ENCODE measurements around the gene POLE.
A peak's percentile ranks its signal among the peaks of the same experiment; 100 is the strongest.

POLE gene

DNA sequence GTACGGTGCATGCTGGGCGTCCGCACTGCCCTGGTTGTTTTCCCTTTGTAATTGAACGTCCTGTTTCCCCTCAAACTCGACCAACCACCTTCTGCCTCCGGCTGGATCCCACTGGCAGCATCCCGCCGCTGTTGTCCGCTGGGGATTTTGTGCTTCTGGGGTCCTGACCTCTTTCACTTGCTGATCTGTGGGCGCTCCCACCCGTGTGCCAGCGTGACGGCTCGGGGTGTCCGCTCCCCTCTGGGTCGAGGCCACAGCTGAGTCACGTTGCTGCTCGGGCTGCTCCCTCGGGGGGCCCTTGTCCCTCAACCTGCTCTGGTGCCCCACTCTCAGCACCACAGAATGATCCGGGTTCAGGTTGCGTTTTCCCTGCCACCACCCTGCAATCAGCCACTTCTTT, 31.5 kb upstream of the POLE start:
- no peak for FAIRE-seq
- TF ChIP-seq PAX5 (IDR thresholded peaks at IDR 0.05; ENCODE audit: insufficient read depth, low read length, severe bottlenecking) (no peak), POLR2AphosphoS5 (IDR thresholded peaks at IDR 0.05; ENCODE audit: low read depth, low read length) (no peak), POLR2A (IDR thresholded peaks at IDR 0.05; ENCODE audit: low read depth, low read length) (no peak), POU2F2 (IDR thresholded peaks at IDR 0.05; ENCODE audit: low read depth, low read length) (no peak), SPI1 (IDR thresholded peaks at IDR 0.05; ENCODE audit: low read depth, low read length) (no peak), TAF1 (IDR thresholded peaks at IDR 0.05; ENCODE audit: low read depth, low read length) (no peak)

DNA sequence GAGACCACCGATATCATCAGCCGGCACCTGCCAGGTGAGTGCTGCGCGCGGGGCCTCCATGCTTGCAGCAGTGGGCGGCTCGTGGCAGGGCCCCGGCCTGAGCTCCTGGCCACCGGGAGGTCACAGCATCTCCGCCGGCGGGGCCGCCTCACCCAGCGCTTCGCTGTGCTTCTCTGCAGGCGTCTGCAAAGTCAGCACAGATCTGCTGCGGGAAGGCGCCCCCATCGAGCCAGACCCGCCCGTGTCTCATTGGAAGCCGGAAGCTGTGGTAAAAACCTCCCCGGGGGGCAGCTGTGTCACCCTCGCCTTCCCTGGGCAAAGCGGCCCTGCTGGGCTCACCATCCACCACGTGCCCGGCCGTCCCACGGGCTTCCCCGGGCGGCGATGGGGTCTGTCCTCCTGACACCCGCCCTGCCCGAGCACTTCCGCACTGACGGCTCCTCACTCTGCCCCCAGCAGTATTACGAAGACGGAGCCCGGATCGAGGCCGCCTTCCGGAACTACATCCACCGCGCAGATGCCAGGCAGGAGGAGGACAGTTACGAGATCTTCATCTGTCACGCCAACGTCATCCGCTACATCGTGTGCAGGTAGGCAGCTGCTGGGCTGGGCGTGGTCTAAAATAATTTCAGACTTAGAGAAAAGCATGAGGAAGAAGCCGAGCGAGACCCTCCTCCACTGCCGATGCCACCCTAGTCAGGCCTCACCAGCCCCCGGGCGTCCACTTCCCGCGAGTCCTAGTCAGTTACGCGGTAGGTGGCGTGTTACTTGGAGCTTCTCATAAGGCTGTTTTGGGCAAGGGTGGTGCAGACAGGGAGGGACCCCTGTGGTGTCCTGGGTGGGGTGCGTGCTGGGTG, 30.6 kb upstream of the POLE start:
- FAIRE-seq (no peak), DNase-seq (ENCODE audit: insufficient read length, low spot score) (no peak)
- TF ChIP-seq PAX5 (IDR thresholded peaks at IDR 0.05; ENCODE audit: insufficient read depth, low read length, severe bottlenecking) = no peak
- TF ChIP-seq POLR2AphosphoS5 (IDR thresholded peaks at IDR 0.05; ENCODE audit: low read depth, low read length) = no peak
- TF ChIP-seq POLR2A (IDR thresholded peaks at IDR 0.05; ENCODE audit: low read depth, low read length) = no peak
- no peak for TF ChIP-seq SPI1 (IDR thresholded peaks at IDR 0.05; ENCODE audit: low read depth, low read length)
- TF ChIP-seq TAF1 (IDR thresholded peaks at IDR 0.05; ENCODE audit: low read depth, low read length) = no peak
- TF ChIP-seq POU2F2 (IDR thresholded peaks at IDR 0.05; ENCODE audit: low read depth, low read length) = no peak

More for the DNA sequence above, 31.5 kb upstream of the POLE start:
- DNase-seq (ENCODE audit: insufficient read length, low spot score) = no peak

DNA sequence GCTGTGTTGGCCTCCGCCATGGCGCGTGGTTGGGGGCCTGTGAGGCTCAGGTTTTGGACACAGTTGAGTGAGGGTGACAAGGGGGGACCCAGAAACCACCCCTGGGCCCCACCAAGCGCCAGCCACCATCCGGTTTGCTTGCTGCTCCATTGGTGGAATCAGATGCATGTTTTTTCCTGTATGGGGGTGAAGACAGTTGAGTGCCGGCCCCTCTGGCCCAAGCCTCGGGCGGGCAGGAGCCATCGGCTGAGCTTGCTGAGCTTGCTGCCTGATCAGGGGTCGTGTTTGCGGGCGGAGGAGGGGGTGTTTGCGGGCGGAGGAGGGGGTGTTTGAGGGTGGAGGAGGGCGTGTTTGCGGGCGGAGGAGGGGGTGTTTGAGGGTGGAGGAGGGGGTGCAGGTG, 29.9 kb upstream of the POLE start:
- TF ChIP-seq POLR2A (IDR thresholded peaks at IDR 0.05; ENCODE audit: low read depth, low read length) (no peak), SPI1 (IDR thresholded peaks at IDR 0.05; ENCODE audit: low read depth, low read length) (no peak), TAF1 (IDR thresholded peaks at IDR 0.05; ENCODE audit: low read depth, low read length) (no peak), POLR2AphosphoS5 (IDR thresholded peaks at IDR 0.05; ENCODE audit: low read depth, low read length) (no peak), POU2F2 (IDR thresholded peaks at IDR 0.05; ENCODE audit: low read depth, low read length) (no peak), PAX5 (IDR thresholded peaks at IDR 0.05; ENCODE audit: insufficient read depth, low read length, severe bottlenecking) (no peak)
- DNase-seq (ENCODE audit: insufficient read length, low spot score) (no peak), FAIRE-seq (no peak)

GRCh38 chr12:132716356-132716755, 29.2 kb upstream of the POLE start:
- DNase-seq (ENCODE audit: insufficient read length, low spot score) (no peak), FAIRE-seq (no peak)
- TF ChIP-seq SPI1 (IDR thresholded peaks at IDR 0.05; ENCODE audit: low read depth, low read length) = no peak
- no peak for TF ChIP-seq POU2F2 (IDR thresholded peaks at IDR 0.05; ENCODE audit: low read depth, low read length)
- TF ChIP-seq POLR2AphosphoS5 (IDR thresholded peaks at IDR 0.05; ENCODE audit: low read depth, low read length) = no peak
- no peak for TF ChIP-seq TAF1 (IDR thresholded peaks at IDR 0.05; ENCODE audit: low read depth, low read length)
- TF ChIP-seq PAX5 (IDR thresholded peaks at IDR 0.05; ENCODE audit: insufficient read depth, low read length, severe bottlenecking) = no peak
- no peak for TF ChIP-seq POLR2A (IDR thresholded peaks at IDR 0.05; ENCODE audit: low read depth, low read length)

DNA sequence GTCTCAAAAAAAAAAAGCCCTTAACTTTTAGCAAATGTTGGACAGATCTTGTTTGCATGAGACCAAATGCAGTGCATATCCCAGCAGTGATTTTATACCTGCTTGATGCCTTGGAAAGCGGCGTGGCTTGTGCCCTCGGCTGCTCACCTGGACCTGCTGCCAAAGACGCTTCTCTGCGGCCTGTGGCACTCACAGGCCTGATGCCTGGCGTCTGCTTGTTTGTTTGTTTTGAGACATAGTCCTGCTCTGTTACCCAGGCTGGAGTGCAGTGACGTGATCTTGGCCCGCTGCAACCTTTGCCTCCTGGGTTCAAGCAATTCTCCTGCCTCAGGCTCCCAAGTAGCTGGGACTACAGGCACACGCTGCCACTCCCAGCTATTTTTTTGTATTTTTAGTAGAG, 28.7 kb upstream of the POLE start:
- no peak for FAIRE-seq
- DNase-seq (ENCODE audit: insufficient read length, low spot score) = no peak
- TF ChIP-seq TAF1 (IDR thresholded peaks at IDR 0.05; ENCODE audit: low read depth, low read length) (no peak), SPI1 (IDR thresholded peaks at IDR 0.05; ENCODE audit: low read depth, low read length) (no peak), POU2F2 (IDR thresholded peaks at IDR 0.05; ENCODE audit: low read depth, low read length) (no peak), POLR2AphosphoS5 (IDR thresholded peaks at IDR 0.05; ENCODE audit: low read depth, low read length) (no peak), POLR2A (IDR thresholded peaks at IDR 0.05; ENCODE audit: low read depth, low read length) (no peak), PAX5 (IDR thresholded peaks at IDR 0.05; ENCODE audit: insufficient read depth, low read length, severe bottlenecking) (no peak)

GRCh38 chr12:132713123-132713522, 26.0 kb upstream of the POLE start:
- DNase-seq (ENCODE audit: insufficient read length, low spot score) (no peak), FAIRE-seq (no peak)
- no peak for TF ChIP-seq POLR2AphosphoS5 (IDR thresholded peaks at IDR 0.05; ENCODE audit: low read depth, low read length)
- no peak for TF ChIP-seq TAF1 (IDR thresholded peaks at IDR 0.05; ENCODE audit: low read depth, low read length)
- TF ChIP-seq POLR2A (IDR thresholded peaks at IDR 0.05; ENCODE audit: low read depth, low read length) = no peak
- TF ChIP-seq SPI1 (IDR thresholded peaks at IDR 0.05; ENCODE audit: low read depth, low read length) = no peak
- no peak for TF ChIP-seq PAX5 (IDR thresholded peaks at IDR 0.05; ENCODE audit: insufficient read depth, low read length, severe bottlenecking)
- no peak for TF ChIP-seq POU2F2 (IDR thresholded peaks at IDR 0.05; ENCODE audit: low read depth, low read length)

GRCh38 chr12:132711080-132711843, 24.1 kb upstream of the POLE start:
- DNase-seq (ENCODE audit: insufficient read length, low spot score) = no peak
- no peak for TF ChIP-seq POU2F2 (IDR thresholded peaks at IDR 0.05; ENCODE audit: low read depth, low read length)
- no peak for TF ChIP-seq TAF1 (IDR thresholded peaks at IDR 0.05; ENCODE audit: low read depth, low read length)
- no peak for TF ChIP-seq PAX5 (IDR thresholded peaks at IDR 0.05; ENCODE audit: insufficient read depth, low read length, severe bottlenecking)
- TF ChIP-seq POLR2AphosphoS5 (IDR thresholded peaks at IDR 0.05; ENCODE audit: low read depth, low read length) = no peak
- TF ChIP-seq SPI1 (IDR thresholded peaks at IDR 0.05; ENCODE audit: low read depth, low read length) = no peak
- TF ChIP-seq POLR2A (IDR thresholded peaks at IDR 0.05; ENCODE audit: low read depth, low read length) = no peak

GRCh38 chr12:132710405-132711079, 23.4 kb upstream of the POLE start, which contains the start of gene PGAM5:
Gene PGAM5, plus strand, starts transcription at chr12:132710842. Its CDS starts 35 bp downstream, at chr12:132710877.
- FAIRE-seq (peak; percentile 99), DNase-seq (ENCODE audit: insufficient read length, low spot score) (peak; percentile 94)
- TF ChIP-seq POLR2A (IDR thresholded peaks at IDR 0.05; ENCODE audit: low read depth, low read length) = peak; percentile 79
- TF ChIP-seq SPI1 (IDR thresholded peaks at IDR 0.05; ENCODE audit: low read depth, low read length) = peak; percentile 53; the same call in 1 of the 2 replicates
- no peak for TF ChIP-seq TAF1 (IDR thresholded peaks at IDR 0.05; ENCODE audit: low read depth, low read length)
- TF ChIP-seq POLR2AphosphoS5 (IDR thresholded peaks at IDR 0.05; ENCODE audit: low read depth, low read length) = peak; percentile 79
- peak; percentile 89 for TF ChIP-seq PAX5 (IDR thresholded peaks at IDR 0.05; ENCODE audit: insufficient read depth, low read length, severe bottlenecking)
- TF ChIP-seq POU2F2 (IDR thresholded peaks at IDR 0.05; ENCODE audit: low read depth, low read length) = no peak; the same call in 1 of the 2 replicates

More at GRCh38 chr12:132711080-132711843, 24.1 kb upstream of the POLE start:
- no peak for FAIRE-seq

Measured in GM12891 (cell line).